CD4-positive, alpha-beta T cell (primary cell): ENCODE data around the gene APOA5. TPM values are rescaled to one million over a fixed set of nuclear protein-coding genes. Genes with fewer than 3 reads are reported as not detected.
"Not testable (repeated sequence)": the region's sequence is repeated elsewhere in the genome, so short reads cannot be mapped to it uniquely, and the experiment has no call there.

Experiments
- ATAC-seq: fragments of 200-7000 bp; cut with Tn5 transposase; one replicate; pipeline ENCODE4 v1.10.0; 2022; ENCODE audit warnings: mild to moderate bottlenecking; ENCODE audit not compliant: poor library complexity
- CTCF ChIA-PET: fragments of 350-600 bp; sonication (Branson Sonifier 250); formaldehyde crosslinking; loops from one replicate; lab custom pipeline; 2021; ENCODE audit warnings: antibody characterized with exemption, inconsistent platforms; lab: Charles Lee
- POLR2A ChIA-PET: fragments of 350-600 bp; sonication (Branson Sonifier 250); formaldehyde crosslinking; loops from one replicate; lab custom pipeline; 2021; ENCODE audit warnings: antibody characterized with exemption, inconsistent platforms; lab: Charles Lee
- DNase-seq, 14 experiments: peaks; one replicate each; pipeline ENCODE4 v3.0.0-alpha.2; 2013 to 2020; ENCODE audit warnings: mixed read lengths in 2 of 14
- H3K27ac ChIP-seq, 2 donors: one replicate each; pipeline versions ENCODE4 v1.5.1 to v1.7.0; 2013; ENCODE audit warnings: low read length in 2 of 2, low read depth in 1 of 2, mild to moderate bottlenecking in 1 of 2
- H3K27me3 ChIP-seq, 2 experiments: 1 replicate in 1 of 2; 2 replicates in 1 of 2; pipeline versions ENCODE4 v1.6.1 to v1.7.0; 2013; ENCODE audit warnings: low read length in 2 of 2, control low read depth in 1 of 2, mild to moderate bottlenecking in 1 of 2, moderate library complexity in 1 of 2; ENCODE audit not compliant: insufficient read depth in 2 of 2, control insufficient read depth in 1 of 2
- H3K36me3 ChIP-seq: one replicate; pipeline ENCODE4 v1.6.1; 2013; ENCODE audit warnings: low read length, control low read depth; ENCODE audit not compliant: insufficient read depth
- H3K4me1 ChIP-seq: one replicate; pipeline ENCODE4 v1.6.1; 2013; ENCODE audit warnings: low read length, control low read depth; ENCODE audit not compliant: insufficient read depth
- H3K4me3 ChIP-seq: one replicate; pipeline ENCODE4 v1.5.1; 2013; ENCODE audit warnings: mild to moderate bottlenecking, low read length, moderate library complexity
- H3K9me3 ChIP-seq, 2 experiments: 1 replicate in 1 of 2; 2 replicates in 1 of 2; pipeline versions ENCODE4 v1.6.1 to v1.7.0; 2013; ENCODE audit warnings: low read length in 2 of 2, mild to moderate bottlenecking in 2 of 2, control low read depth in 1 of 2, moderate library complexity in 1 of 2; ENCODE audit not compliant: control insufficient read depth in 1 of 2, insufficient read depth in 1 of 2
- H3K27ac Mint-ChIP-seq: one replicate; pipeline ENCODE4 v1.8.0; 2020; ENCODE audit warnings: mixed read lengths
- H3K27me3 Mint-ChIP-seq: one replicate; pipeline ENCODE4 v1.8.0; 2021; ENCODE audit warnings: mixed read lengths
- H3K36me3 Mint-ChIP-seq: one replicate; pipeline ENCODE4 v1.8.0; 2021; ENCODE audit warnings: low read depth, mixed read lengths
- H3K4me1 Mint-ChIP-seq: one replicate; pipeline ENCODE4 v1.8.0; 2021; ENCODE audit warnings: low read depth, mixed read lengths
- H3K4me3 Mint-ChIP-seq: one replicate; pipeline ENCODE4 v1.8.0; 2020; ENCODE audit warnings: mild to moderate bottlenecking, mixed read lengths
- H3K9me3 Mint-ChIP-seq: one replicate; pipeline ENCODE4 v1.8.0; 2020; ENCODE audit warnings: mixed read lengths
- CTCF ChIP-seq: fragments of 200-600 bp; IDR thresholded peaks from one replicate; pipeline ENCODE4 v1.8.0; 2022; ENCODE audit warnings: antibody characterized with exemption, mild to moderate bottlenecking
- intact Hi-C, 2 experiments: fragments of 100-400 bp; cut with DNase I in 1 of 2; cut with micrococcal nuclease in 1 of 2; formaldehyde crosslinking; loops; one replicate each; pipeline versions ENCODE4 v1.15.1 to v1.9.0; 2023 to 2025; cut with DNase I, micrococcal nuclease
- total RNA-seq, 174 experiments: library from RNA in 2 of 174; stranded (reverse) in 2 of 174; gene quantifications; one replicate each; pipeline ENCODE4 v1.2.3 and lab custom pipeline; 2021 to 2026

The APOA5 gene
- total RNA-seq, 2 experiments from 2014 or later, result not detected

GRCh38 chr11:116771935-116772334, 19.7 kb downstream of the APOA5 start:
- no peaks in the 10 kb centered on the region for H3K9me3 Mint-ChIP-seq
- Histone ChIP-seq H3K36me3 (peaks cover 18% of the 10 kb centered on the region), H3K27ac (peak overlapping the region; percentile 87 to 90), H3K4me3 (peak overlapping the region; percentile 92), H3K9me3 (no peaks in the 10 kb centered on the region), H3K27me3 (no peaks in the 10 kb centered on the region), H3K4me1 (peaks cover 23% of the 10 kb centered on the region)
- intact Hi-C loops, result loop anchor here (1.0 to 5.0 kb wide), 4 partner anchors 16 to 555 kb away; partner anchors contain the start of genes ZPR1 (in 2 of the 2), CEP164 (in 1 of the 2), PCSK7 (in 1 of the 2) and RNF214 (in 1 of the 2)
- peak overlapping the region; percentile 95 for H3K27ac Mint-ChIP-seq
- no peak for TF ChIP-seq CTCF
- H3K27me3 Mint-ChIP-seq, result no peaks in the 10 kb centered on the region
- ATAC-seq (no peak), DNase-seq (no peak)
- CTCF ChIA-PET, result interaction anchor here (1.2 to 3.7 kb wide), 3 partner anchors 15 to 460 kb away, joined by 3 to 13 read pairs (median 3); partner anchors contain the start of genes APOA5, PCSK7, RNF214 and ZPR1
- H3K4me3 Mint-ChIP-seq, result peak overlapping the region; percentile 99
- H3K36me3 Mint-ChIP-seq, result peaks cover 44% of the 10 kb centered on the region
- POLR2A ChIA-PET, result interaction anchor here (1.0 to 4.8 kb wide), 4 partner anchors 15 to 372 kb away, joined by 3 to 64 read pairs (median 11); partner anchors contain the start of genes PAFAH1B2 and ZPR1
- peaks cover 45% of the 10 kb centered on the region for H3K4me1 Mint-ChIP-seq

GRCh38 chr11:116762132-116762531, 29.5 kb downstream of the APOA5 start:
- H3K36me3 ChIP-seq, result peaks cover 78% of the 10 kb centered on the region
- no peaks in the 10 kb centered on the region for H3K9me3 Mint-ChIP-seq
- no peaks in the 10 kb centered on the region for H3K4me1 ChIP-seq
- POLR2A ChIA-PET, result interaction anchor here (1.4 kb wide), 1 partner anchor 26 kb away, joined by 3 read pairs; no protein-coding TSS in a partner anchor
- no peaks in the 10 kb centered on the region for H3K9me3 ChIP-seq
- no peaks in the 10 kb centered on the region for H3K27me3 ChIP-seq
- H3K27ac Mint-ChIP-seq, result no peak overlapping the region
- H3K4me1 Mint-ChIP-seq, result no peaks in the 10 kb centered on the region
- ATAC-seq (no peak), DNase-seq (no peak)
- no peak for TF ChIP-seq CTCF
- H3K36me3 Mint-ChIP-seq, result peaks cover 84% of the 10 kb centered on the region
- intact Hi-C loops, result no loop called here
- CTCF ChIA-PET, result no interaction called here
- H3K4me3 Mint-ChIP-seq, result no peak overlapping the region
- H3K27ac ChIP-seq, result no peak overlapping the region
- H3K4me3 ChIP-seq, result no peak overlapping the region
- no peaks in the 10 kb centered on the region for H3K27me3 Mint-ChIP-seq

- POLR2A ChIA-PET, H3K9me3 Mint-ChIP-seq, H3K27ac ChIP-seq, CTCF ChIA-PET, H3K27me3 Mint-ChIP-seq, H3K4me1 ChIP-seq, H3K27me3 ChIP-seq, H3K4me3 ChIP-seq, DNase-seq, intact Hi-C loops, H3K9me3 ChIP-seq, ATAC-seq, H3K4me3 Mint-ChIP-seq, H3K27ac Mint-ChIP-seq, H3K4me1 Mint-ChIP-seq: not testable (repeated sequence)
- peaks cover 75% of the 10 kb centered on the region for H3K36me3 Mint-ChIP-seq
- peaks cover 81% of the 10 kb centered on the region for H3K36me3 ChIP-seq
Observed at GRCh38 chr11:116756044-116756443, 35.6 kb downstream of the APOA5 start.
